VCaP (cell line): ENCODE measurements around the gene ZNF777.

Source experiments
- H3K27ac ChIP-seq: fragments of 450-650 bp; 2 replicates; pipeline ENCODE4 v1.5.1; 2017
- TF ChIP-seq, protein P1 (sequence below): fragments of 450-650 bp; conservative IDR thresholded peaks from 2 replicates; pipeline ENCODE4 v1.5.1; 2017; ENCODE audit warnings: mild to moderate bottlenecking, moderate library complexity

ZNF777 gene

DNA sequence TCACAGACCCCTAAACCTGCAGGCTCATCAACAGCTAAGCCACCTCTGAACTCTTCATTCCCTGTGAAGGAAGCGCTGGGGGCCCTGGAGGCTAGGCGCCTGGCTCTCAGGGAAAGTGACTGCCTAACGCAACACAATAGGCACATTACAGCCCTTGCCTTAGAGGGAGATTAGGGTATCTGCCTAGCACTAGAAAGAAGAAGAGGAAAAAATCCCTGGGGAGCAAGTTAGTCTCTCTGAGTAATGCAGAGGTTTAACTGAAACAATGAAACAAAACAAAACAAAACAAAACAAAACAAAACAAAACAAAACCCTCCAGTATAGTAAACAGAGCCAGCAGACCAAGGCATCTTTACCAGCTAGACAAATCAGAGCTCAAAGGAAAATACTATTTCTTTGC, 2.6 kb downstream of the ZNF777 start:
- TF ChIP-seq, protein P1, sequence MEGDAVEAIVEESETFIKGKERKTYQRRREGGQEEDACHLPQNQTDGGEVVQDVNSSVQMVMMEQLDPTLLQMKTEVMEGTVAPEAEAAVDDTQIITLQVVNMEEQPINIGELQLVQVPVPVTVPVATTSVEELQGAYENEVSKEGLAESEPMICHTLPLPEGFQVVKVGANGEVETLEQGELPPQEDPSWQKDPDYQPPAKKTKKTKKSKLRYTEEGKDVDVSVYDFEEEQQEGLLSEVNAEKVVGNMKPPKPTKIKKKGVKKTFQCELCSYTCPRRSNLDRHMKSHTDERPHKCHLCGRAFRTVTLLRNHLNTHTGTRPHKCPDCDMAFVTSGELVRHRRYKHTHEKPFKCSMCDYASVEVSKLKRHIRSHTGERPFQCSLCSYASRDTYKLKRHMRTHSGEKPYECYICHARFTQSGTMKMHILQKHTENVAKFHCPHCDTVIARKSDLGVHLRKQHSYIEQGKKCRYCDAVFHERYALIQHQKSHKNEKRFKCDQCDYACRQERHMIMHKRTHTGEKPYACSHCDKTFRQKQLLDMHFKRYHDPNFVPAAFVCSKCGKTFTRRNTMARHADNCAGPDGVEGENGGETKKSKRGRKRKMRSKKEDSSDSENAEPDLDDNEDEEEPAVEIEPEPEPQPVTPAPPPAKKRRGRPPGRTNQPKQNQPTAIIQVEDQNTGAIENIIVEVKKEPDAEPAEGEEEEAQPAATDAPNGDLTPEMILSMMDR, result no peak
- H3K27ac ChIP-seq, result no peak overlapping the region

DNA sequence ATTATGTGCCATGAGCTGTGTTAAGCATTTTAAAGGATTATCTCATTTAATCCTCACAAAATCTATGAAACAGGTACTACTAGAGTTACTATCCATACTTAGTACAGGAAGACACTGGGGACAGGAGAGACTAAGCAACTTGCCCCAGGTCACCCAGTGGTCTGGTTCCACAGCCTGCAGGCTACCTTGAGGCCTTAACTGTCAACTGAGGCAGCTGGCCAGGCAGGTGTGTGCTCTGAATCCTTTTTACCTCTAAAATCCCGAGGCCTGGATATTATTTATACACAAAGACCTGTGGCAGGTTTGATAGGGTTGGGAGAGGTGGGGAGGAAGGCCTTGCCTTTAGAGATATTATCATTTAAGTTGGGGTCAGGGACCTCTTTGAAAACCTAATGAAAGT, 3.1 kb downstream of the ZNF777 start:
- no peak overlapping the region for H3K27ac ChIP-seq
- TF ChIP-seq, protein P1, result no peak

DNA sequence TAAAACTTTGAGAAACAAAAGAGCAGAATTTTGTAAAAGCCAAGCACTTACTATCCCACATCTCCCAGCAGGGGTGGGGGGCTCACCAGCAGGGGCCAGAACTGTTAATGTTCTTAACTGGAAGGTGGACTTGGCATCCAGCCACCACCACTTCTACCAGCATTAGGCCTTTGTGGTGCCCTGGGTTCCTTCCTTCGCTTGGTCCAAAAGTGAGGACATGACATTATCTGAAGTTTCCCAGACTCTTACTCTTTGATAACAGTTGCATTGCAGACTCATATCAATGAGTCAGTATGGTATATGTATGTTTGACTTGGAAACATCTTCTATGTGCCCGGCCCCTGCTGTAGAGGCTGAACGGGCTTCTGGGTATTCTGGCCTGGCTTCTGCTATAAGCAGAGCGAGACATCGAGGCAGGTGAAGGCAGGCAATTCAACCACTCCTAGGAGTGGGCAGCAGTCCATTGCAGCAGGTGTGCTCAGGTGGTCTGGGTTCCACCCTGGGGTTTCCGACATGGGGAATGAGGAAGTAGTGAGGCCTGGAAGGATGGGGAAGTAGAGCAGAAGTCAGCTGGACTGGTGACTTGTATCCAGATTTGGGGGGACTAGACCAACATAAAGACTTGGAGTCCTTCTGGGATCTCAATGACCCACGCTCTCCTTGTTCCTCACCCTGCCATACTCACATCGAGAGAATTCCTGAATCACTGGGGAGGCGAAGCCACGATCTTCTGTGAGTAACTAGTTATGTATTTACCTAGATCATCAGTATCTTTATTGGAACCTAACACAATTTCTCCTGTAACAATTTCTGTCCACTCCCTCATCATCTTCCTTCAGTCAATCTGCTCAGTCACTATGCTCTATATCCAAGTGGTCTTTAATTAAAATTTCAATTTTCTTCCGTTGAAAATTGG, 4.1 kb downstream of the ZNF777 start:
- TF ChIP-seq, protein P1, result no peak
- H3K27ac ChIP-seq, result no peak overlapping the region

DNA sequence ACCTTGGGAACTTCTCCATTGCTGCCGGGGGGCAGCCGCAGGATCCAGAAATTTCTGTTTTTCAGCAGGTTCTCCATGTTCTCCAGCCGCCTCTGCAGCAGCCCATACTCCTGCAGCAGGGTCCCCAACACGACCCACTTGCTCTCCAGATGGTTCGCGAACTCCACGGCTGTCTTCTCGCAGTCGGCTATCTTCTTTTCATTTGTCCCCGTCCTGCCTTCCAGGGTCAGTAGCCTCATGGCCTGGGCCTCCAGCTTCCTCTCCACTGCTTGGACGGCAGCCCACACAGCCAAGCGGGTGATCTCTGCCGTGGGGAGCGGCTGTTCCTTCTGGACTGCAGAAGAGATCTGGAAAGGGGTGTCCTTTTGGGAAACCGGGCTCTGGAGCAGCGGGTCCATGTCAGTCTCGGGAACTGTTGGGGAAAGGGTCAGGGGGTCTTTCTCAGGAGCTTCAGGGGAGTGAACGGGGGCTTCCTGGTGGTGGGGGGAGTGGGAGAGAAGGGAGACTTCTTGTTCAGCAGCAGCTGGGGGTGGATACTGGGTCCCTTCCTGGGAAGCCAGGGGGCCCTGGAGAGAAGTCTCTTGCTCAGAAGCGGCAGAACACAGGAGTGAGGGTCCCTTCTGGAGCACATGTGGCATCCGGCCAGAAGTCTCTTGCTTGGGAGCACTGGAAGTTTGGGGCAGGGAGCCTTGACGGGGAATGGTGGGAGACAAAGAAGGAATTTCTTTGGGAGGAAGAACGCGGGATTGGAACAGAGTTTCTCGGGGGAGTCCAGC, 5.5 kb downstream of the ZNF777 start:
- no peak overlapping the region for H3K27ac ChIP-seq
- TF ChIP-seq, protein P1, result no peak

DNA sequence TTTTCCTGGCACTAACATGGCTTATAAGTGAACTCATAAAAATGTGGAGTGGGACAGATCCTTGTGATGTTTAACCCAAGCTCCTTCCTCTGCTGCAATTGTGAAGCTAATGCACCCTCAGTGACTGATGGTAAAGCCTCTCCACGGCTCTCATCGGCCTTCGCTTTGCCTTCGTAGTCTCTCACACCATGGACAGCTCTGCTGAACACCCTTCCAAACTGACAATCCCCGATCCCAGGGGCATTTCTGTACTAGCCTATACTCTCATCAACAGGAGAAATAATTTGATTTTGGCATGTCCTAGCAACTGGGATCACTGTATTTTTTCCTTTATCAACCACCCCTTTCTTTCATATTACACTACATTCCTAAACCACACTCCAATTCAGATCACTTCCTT, 6.1 kb downstream of the ZNF777 start:
- TF ChIP-seq, protein P1, result no peak
- H3K27ac ChIP-seq, result no peak overlapping the region

DNA sequence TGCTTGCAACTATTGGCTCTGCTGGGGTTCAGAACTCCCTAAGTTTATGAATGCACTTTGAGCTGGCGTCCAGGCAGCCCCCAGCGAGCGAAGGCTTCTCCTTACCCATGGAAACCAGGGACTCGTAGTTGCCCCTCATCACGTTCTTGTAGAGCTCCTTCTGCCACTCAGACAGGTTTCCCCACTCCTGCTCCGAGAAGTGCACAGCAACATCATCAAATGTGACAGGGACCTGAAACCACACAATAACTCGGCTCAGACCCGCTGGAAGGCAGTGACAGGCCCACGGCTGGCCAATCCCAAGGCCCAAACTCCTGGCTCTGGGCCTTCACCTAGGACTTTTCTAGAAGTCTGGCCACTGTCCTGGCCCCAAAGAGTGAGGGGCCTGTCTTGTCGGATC, 6.9 kb downstream of the ZNF777 start:
- H3K27ac ChIP-seq, result no peak overlapping the region
- TF ChIP-seq, protein P1, result no peak

DNA sequence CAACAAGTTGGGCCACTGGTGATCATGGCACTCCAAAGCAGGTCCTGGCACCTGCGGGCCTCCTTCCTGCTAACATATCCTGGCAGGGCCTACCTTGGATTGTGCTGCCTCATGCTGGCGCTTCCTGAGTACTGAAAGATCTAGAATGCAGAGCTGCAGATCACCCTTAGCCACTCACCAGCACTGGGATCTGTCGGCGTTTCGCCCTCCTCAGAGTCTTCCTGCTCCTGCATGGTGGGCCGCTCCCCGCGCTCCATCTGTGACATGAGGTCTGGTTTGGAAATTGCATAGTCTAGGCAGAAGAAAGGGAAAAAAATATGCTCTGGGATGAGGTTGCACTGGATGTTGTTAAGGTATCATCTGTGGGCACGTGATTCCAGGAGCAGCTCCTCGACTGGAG, 10.0 kb downstream of the ZNF777 start:
- no peak overlapping the region for H3K27ac ChIP-seq
- TF ChIP-seq, protein P1, result no peak
